Natural killer cell (primary cell): ENCODE measurements around the gene DENND1B. TPM values are rescaled to one million over a fixed set of nuclear protein-coding genes. Genes with fewer than 3 reads are reported as not detected.

ENCODE experiments used
- ATAC-seq, 3 donors: fragments of 150-1000 bp in 2 of 3; fragments of 200-7000 bp in 1 of 3; cut with Tn5 transposase; 1 replicate in 1 of 3; 2 replicates in 2 of 3; pipeline ENCODE4 v1.10.0; 2021; ENCODE audit warnings: mild to moderate bottlenecking in 2 of 3, moderate library complexity in 2 of 3
- DNase-seq, 2 donors: peaks; one replicate each; pipeline versions ENCODE4 v3.0.0 to v3.0.0-alpha.2; 2013 to 2021; ENCODE audit warnings: mixed read lengths in 1 of 2
- H3K27ac ChIP-seq: one replicate; pipeline ENCODE4 v1.5.1; 2013; ENCODE audit warnings: mild to moderate bottlenecking, low read length
- H3K27me3 ChIP-seq: one replicate; pipeline ENCODE4 v1.6.1; 2013; ENCODE audit warnings: low read length; ENCODE audit not compliant: control insufficient read depth, insufficient read depth
- H3K36me3 ChIP-seq: one replicate; pipeline ENCODE4 v1.6.1; 2013; ENCODE audit warnings: low read length; ENCODE audit not compliant: control insufficient read depth, insufficient read depth
- H3K4me1 ChIP-seq: one replicate; pipeline ENCODE4 v1.6.1; 2013; ENCODE audit warnings: low read length; ENCODE audit not compliant: control insufficient read depth, insufficient read depth
- H3K4me3 ChIP-seq: one replicate; pipeline ENCODE4 v1.5.1; 2013; ENCODE audit warnings: low read length
- H3K9me3 ChIP-seq: one replicate; pipeline ENCODE4 v1.6.1; 2013; ENCODE audit warnings: low read length; ENCODE audit not compliant: control insufficient read depth, insufficient read depth
- H3K27ac Mint-ChIP-seq, 2 donors: one replicate each; pipeline ENCODE4 v1.8.0; 2022; ENCODE audit warnings: mild to moderate bottlenecking in 2 of 2, mixed read lengths in 2 of 2, moderate library complexity in 1 of 2
- H3K27me3 Mint-ChIP-seq, 2 donors: one replicate each; pipeline ENCODE4 v1.8.0; 2022; ENCODE audit warnings: low read depth in 2 of 2, mixed read lengths in 2 of 2
- H3K36me3 Mint-ChIP-seq: one replicate; pipeline ENCODE4 v1.8.0; 2022; ENCODE audit warnings: mixed read lengths
- H3K4me1 Mint-ChIP-seq, 2 donors: one replicate each; pipeline ENCODE4 v1.8.0; 2022; ENCODE audit warnings: mixed read lengths in 2 of 2
- H3K4me3 Mint-ChIP-seq: one replicate; pipeline ENCODE4 v1.8.0; 2022; ENCODE audit warnings: mild to moderate bottlenecking, moderate library complexity, mixed read lengths
- H3K9me3 Mint-ChIP-seq, 2 donors: one replicate each; pipeline ENCODE4 v1.8.0; 2022; ENCODE audit warnings: mixed read lengths in 2 of 2
- CTCF ChIP-seq: fragments of 200-600 bp; IDR thresholded peaks from one replicate; pipeline ENCODE4 v1.8.0; 2022; ENCODE audit warnings: antibody characterized with exemption
- WGBS: methylation state at CpG from one replicate; pipeline ENCODE4 v1.1.7; 2013; ENCODE audit warnings: missing lambda C conversion rate; ENCODE audit not compliant: insufficient coverage; 5-methylcytosine and 5-hydroxymethylcytosine counted together
- intact Hi-C: fragments of 100-400 bp; cut with micrococcal nuclease; formaldehyde crosslinking; loops from one replicate; pipeline ENCODE4 v1.14.2; 2022
- total RNA-seq, 4 donors: library from RNA; stranded (reverse); fragments of 120-200 nt in 1 of 4; gene quantifications; one replicate each; pipeline versions ENCODE4 v1.2.3 to v1.2.4, GENCODE V29; 2013 to 2022

DENND1B gene
- total RNA-seq, 3 donors from 2014 or later (not counting 1 experiment from before 2014, with no cell fraction given): 35.4 to 62.5 (median 37.5) TPM

DNA sequence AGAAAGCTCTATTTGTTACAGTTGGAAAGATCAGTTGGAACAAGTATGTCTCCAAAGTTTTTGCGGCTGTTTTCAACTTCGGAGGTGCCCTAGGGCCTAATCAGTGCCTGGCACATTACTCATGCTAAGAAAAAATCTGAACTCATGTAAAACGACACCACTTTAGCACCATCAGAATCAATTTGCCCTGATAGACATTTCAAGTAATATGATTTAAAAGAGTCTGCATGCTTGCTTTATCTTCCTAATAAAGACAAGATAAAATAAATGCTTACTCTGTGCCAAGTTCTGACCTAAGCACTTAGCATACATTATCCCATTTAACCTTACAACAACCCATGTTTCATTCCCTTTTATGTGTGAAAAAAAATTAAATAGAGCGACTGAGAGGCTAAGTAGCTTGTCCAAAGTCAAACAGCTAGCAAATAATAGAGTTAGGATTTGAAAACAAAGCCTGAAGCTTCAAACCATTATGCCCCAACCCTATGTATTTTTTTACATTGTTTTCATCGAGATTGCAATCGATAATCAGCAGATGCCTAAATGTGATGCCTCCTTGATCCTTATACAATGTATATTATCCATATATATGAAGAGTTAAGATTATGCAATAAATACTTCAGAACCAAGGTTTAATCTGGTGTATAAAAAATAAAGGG is 91.3 kb downstream of the DENND1B start:
- H3K4me1 Mint-ChIP-seq: peaks cover 13 to 25% of the 10 kb centered on the region in 2 donors
- Histone ChIP-seq H3K27ac (no peak overlapping the region), H3K27me3 (no peaks in the 10 kb centered on the region), H3K4me1 (no peaks in the 10 kb centered on the region), H3K9me3 (no peaks in the 10 kb centered on the region), H3K36me3 (no peaks in the 10 kb centered on the region), H3K4me3 (no peak overlapping the region)
- intact Hi-C loops: no loop called here
- ATAC-seq (no peak), DNase-seq (no peak)
- TF ChIP-seq CTCF: no peak
- WGBS: 97% methylated on average over 3 of the region's 6 CpGs
- H3K4me3 Mint-ChIP-seq: no peak overlapping the region
- H3K27me3 Mint-ChIP-seq: no peaks in the 10 kb centered on the region
- peaks cover 2 to 3% of the 10 kb centered on the region in 2 donors for H3K9me3 Mint-ChIP-seq
- peaks cover 16% of the 10 kb centered on the region for H3K36me3 Mint-ChIP-seq
- H3K27ac Mint-ChIP-seq: no peak overlapping the region

DNA sequence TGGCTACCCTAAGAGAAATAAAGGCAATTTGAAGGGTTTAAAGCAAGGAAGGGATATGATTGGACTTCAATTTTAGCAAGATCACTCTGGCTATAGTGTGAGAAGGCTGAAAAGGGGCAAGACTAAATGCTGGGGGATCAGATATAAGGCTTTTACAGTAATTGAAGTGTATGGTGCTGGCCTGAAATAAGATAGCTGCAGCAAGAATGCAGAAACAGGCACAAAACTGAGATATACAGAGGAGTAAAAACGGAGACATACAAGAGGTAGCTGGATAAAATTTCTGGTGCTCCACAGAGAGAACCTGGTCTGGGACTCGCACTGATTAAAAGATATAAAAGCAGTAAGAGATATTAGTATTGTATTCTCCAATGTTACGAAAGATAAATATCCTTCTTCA is 92.0 kb downstream of the DENND1B start:
- 100% methylated on average over 2 of the region's 3 CpGs for WGBS

GRCh38 chr1:197680311-197680710 is 95.0 kb downstream of the DENND1B start:
- intact Hi-C loops: no loop called here
- DNase-seq: no peak
- Mint-ChIP-seq H3K4me3 (no peak overlapping the region), H3K9me3 (no peaks in the 10 kb centered on the region), H3K36me3 (no peaks in the 10 kb centered on the region), H3K4me1 (peaks cover 18 to 32% of the 10 kb centered on the region in 2 donors), H3K27ac (no peak overlapping the region), H3K27me3 (no peaks in the 10 kb centered on the region)
- no peak for TF ChIP-seq CTCF
- Histone ChIP-seq H3K27ac (no peak overlapping the region), H3K4me1 (no peaks in the 10 kb centered on the region), H3K36me3 (no peaks in the 10 kb centered on the region), H3K9me3 (no peaks in the 10 kb centered on the region), H3K27me3 (no peaks in the 10 kb centered on the region), H3K4me3 (no peak overlapping the region)
- no peak for ATAC-seq
- WGBS: no CpG with 5 or more reads among the region's 1 CpG

More for the DNA sequence above, 92.0 kb downstream of the DENND1B start:
- no peaks in the 10 kb centered on the region for H3K36me3 ChIP-seq
- Mint-ChIP-seq H3K4me3 (no peak overlapping the region), H3K27ac (no peak overlapping the region), H3K27me3 (no peaks in the 10 kb centered on the region), H3K36me3 (peaks cover 9% of the 10 kb centered on the region), H3K9me3 (peaks cover 0 to 2% of the 10 kb centered on the region in 2 donors), H3K4me1 (peaks cover 10 to 25% of the 10 kb centered on the region in 2 donors)
- no peaks in the 10 kb centered on the region for H3K27me3 ChIP-seq
- DNase-seq (no peak), ATAC-seq (no peak)
- no peak overlapping the region for H3K27ac ChIP-seq
- intact Hi-C loops: no loop called here
- H3K9me3 ChIP-seq: no peaks in the 10 kb centered on the region
- H3K4me3 ChIP-seq: no peak overlapping the region
- H3K4me1 ChIP-seq: no peaks in the 10 kb centered on the region
- TF ChIP-seq CTCF: no peak
